Esophagus squamous epithelium (tissue), 5 donors: Measurements from ENCODE around the gene NOTCH4. TPM values are rescaled to one million over a fixed set of nuclear protein-coding genes. Genes with fewer than 3 reads are reported as not detected.

Experiments used
- DNase-seq: peaks from one replicate; lab custom pipeline; 2025; lab: John Stamatoyannopoulos, UW
- H3K27ac ChIP-seq, 4 donors: fragments of 200-600 bp; sonication (generic); one replicate each; pipeline ENCODE4 v1.5.1; 2016 to 2019; ENCODE audit warnings: mild to moderate bottlenecking in 1 of 4
- H3K27me3 ChIP-seq, 4 donors: fragments of 200-600 bp; sonication (generic); 1 replicate in 3 of 4; 2 replicates in 1 of 4; pipeline versions ENCODE4 v1.5.1 to v1.6.0; 2017 to 2021; ENCODE audit warnings: antibody characterized with exemption in 1 of 4
- H3K36me3 ChIP-seq, 3 donors: fragments of 200-600 bp; sonication (generic); one replicate each; pipeline ENCODE4 v1.5.1; 2016 to 2019
- H3K4me1 ChIP-seq, 3 donors: fragments of 200-600 bp; sonication (generic); one replicate each; pipeline ENCODE4 v1.5.1; 2017 to 2019
- H3K4me3 ChIP-seq, 4 donors: fragments of 200-600 bp; sonication (generic); 1 replicate in 3 of 4; 2 replicates in 1 of 4; pipeline ENCODE4 v1.5.1; 2016 to 2019; ENCODE audit warnings: mild to moderate bottlenecking in 2 of 4, moderate library complexity in 1 of 4
- H3K9me3 ChIP-seq, 3 donors: fragments of 200-600 bp; sonication (generic); one replicate each; pipeline ENCODE4 v1.5.1; 2016 to 2019
- CTCF ChIP-seq, 6 experiments: fragments of 450-650 bp in 4 of 6; fragments of 200-600 bp in 2 of 6; sonication (generic) in 2 of 6; IDR thresholded peaks; one replicate each; pipeline ENCODE4 v1.5.1; 2016 to 2019; ENCODE audit warnings: antibody characterized with exemption in 6 of 6, mild to moderate bottlenecking in 4 of 6, moderate library complexity in 4 of 6
- POLR2A ChIP-seq, 4 donors: fragments of 450-650 bp; IDR thresholded peaks; one replicate each; pipeline ENCODE4 v1.6.1; 2017; ENCODE audit warnings: antibody characterized with exemption in 4 of 4, mild to moderate bottlenecking in 4 of 4, moderate library complexity in 3 of 4
- WGBS, 2 donors: methylation state at CpG; one replicate each; pipeline ENCODE4 v1.1.5; 2018; 5-methylcytosine and 5-hydroxymethylcytosine counted together
- intact Hi-C: fragments of 100-400 bp; cut with DNase I; formaldehyde crosslinking; loops from one replicate; pipeline ENCODE4 v1.15.0; 2022
- total RNA-seq, 4 donors: library from RNA; depleted of rRNA; stranded (reverse); fragments of >200 nt; gene quantifications; one replicate each; pipeline ENCODE4 v1.1.0, GENCODE V29; 2016
- donor health status: DM: yes; HTN: yes; CAD: no.

NOTCH4 gene
- total RNA-seq, 4 donors from 2014 or later = 4.7 to 13.2 (median 5.9) TPM

- 9% methylated on average over 27 to 28 of the region's 30 CpGs for WGBS, 2 donors
- H3K36me3 ChIP-seq = no peaks in the 10 kb centered on the region
- peaks cover 0 to 14% (median 5%) of the 10 kb centered on the region in 3 donors for H3K4me1 ChIP-seq
- intact Hi-C loops = no loop called here
- H3K27me3 ChIP-seq = no peaks in the 10 kb centered on the region
- DNase-seq = no peak
- peak overlapping the region; percentile 23 to 63 (median 41) for H3K4me3 ChIP-seq
- peak overlapping the region; percentile 38 to 83 (median 73) for H3K27ac ChIP-seq
- TF ChIP-seq CTCF (IDR thresholded peaks at IDR 0.05) (peak; percentile 47 to 73 (median 65)), POLR2A (IDR thresholded peaks at IDR 0.05) (no peak)
- no peaks in the 10 kb centered on the region for H3K9me3 ChIP-seq
Observed at GRCh38 chr6:32255199-32256153, 31.6 kb upstream of the NOTCH4 start.

GRCh38 chr6:32254761-32255198 lies 30.9 kb upstream of the NOTCH4 start:
- TF ChIP-seq CTCF (IDR thresholded peaks at IDR 0.05) (no peak), POLR2A (IDR thresholded peaks at IDR 0.05) (no peak)
- peak overlapping the region; percentile 23 to 63 (median 41) for H3K4me3 ChIP-seq
- no peaks in the 10 kb centered on the region for H3K36me3 ChIP-seq
- 21 to 38% methylated on average over 11 to 12 of the region's 12 CpGs for WGBS, 2 donors
- peaks cover 0 to 14% (median 5%) of the 10 kb centered on the region in 3 donors for H3K4me1 ChIP-seq
- DNase-seq = no peak
- peak overlapping the region; percentile 38 to 83 (median 73) for H3K27ac ChIP-seq
- intact Hi-C loops = no loop called here
- no peaks in the 10 kb centered on the region for H3K9me3 ChIP-seq
- no peaks in the 10 kb centered on the region for H3K27me3 ChIP-seq

GRCh38 chr6:32252331-32253009 lies 28.6 kb upstream of the NOTCH4 start:
- intact Hi-C loops = no loop called here
- H3K4me3 ChIP-seq = no peak overlapping the region
- no peak overlapping the region for H3K27ac ChIP-seq
- 27 to 54% methylated on average over 1 to 2 of the region's 2 CpGs for WGBS, 2 donors
- TF ChIP-seq POLR2A (IDR thresholded peaks at IDR 0.05) = no peak
- TF ChIP-seq CTCF (IDR thresholded peaks at IDR 0.05) = no peak
- DNase-seq = no peak
- peaks cover 0 to 5% (median 0%) of the 10 kb centered on the region in 3 donors for H3K9me3 ChIP-seq
- H3K27me3 ChIP-seq = no peaks in the 10 kb centered on the region
- H3K36me3 ChIP-seq = no peaks in the 10 kb centered on the region
- peaks cover 0 to 14% (median 5%) of the 10 kb centered on the region in 3 donors for H3K4me1 ChIP-seq

- Histone ChIP-seq H3K27me3 (no peaks in the 10 kb centered on the region), H3K36me3 (no peaks in the 10 kb centered on the region), H3K4me3 (no peak overlapping the region), H3K4me1 (peaks cover 4 to 14% (median 5%) of the 10 kb centered on the region in 3 donors), H3K27ac (no peak overlapping the region), H3K9me3 (peaks cover 0 to 5% (median 0%) of the 10 kb centered on the region in 3 donors)
- 89 to 97% methylated on average over 2 of the region's 2 CpGs for WGBS, 2 donors
- intact Hi-C loops = no loop called here
- TF ChIP-seq CTCF (IDR thresholded peaks at IDR 0.05) = no peak
- TF ChIP-seq POLR2A (IDR thresholded peaks at IDR 0.05) = no peak
- DNase-seq = no peak
Observed at GRCh38 chr6:32249262-32249661, 25.4 kb upstream of the NOTCH4 start.
